K562 (cell line): ENCODE measurements around the gene AFF3.

Source experiments
- ARNT ChIP-seq, 2 experiments: fragments of 450-650 bp; IDR thresholded peaks; 2 replicates each; pipeline ENCODE4 v1.6.1; 2016; ENCODE audit warnings: mild to moderate bottlenecking in 1 of 2
- DACH1 ChIP-seq: fragments of 450-650 bp; IDR thresholded peaks from 2 replicates; pipeline ENCODE4 v1.6.1; 2018; ENCODE audit not compliant: partially characterized antibody
- GTF2F1 ChIP-seq: IDR thresholded peaks from 2 replicates; pipeline ENCODE4 v1.6.1; 2011; ENCODE audit warnings: low read depth, low read length, improper control_type of control experiment
- JUND ChIP-seq, 2 experiments: IDR thresholded peaks; 2 replicates in 1 of 2; 3 replicates in 1 of 2; pipeline ENCODE4 v1.6.1; 2011; ENCODE audit warnings: borderline replicate concordance in 2 of 2, low read depth in 2 of 2, low read length in 2 of 2, improper control_type of control experiment in 1 of 2, missing biosample characterization in 1 of 2, missing genetic modification characterization in 1 of 2, missing genetic modification reagents in 1 of 2
- SPI1 ChIP-seq: IDR thresholded peaks from 2 replicates; pipeline ENCODE4 v1.6.1; 2011; ENCODE audit warnings: low read depth, low read length, control low read depth, borderline replicate concordance
- ZEB2 ChIP-seq: fragments of 450-650 bp; IDR thresholded peaks from 2 replicates; pipeline ENCODE4 v1.6.1; 2016
- ZNF311 ChIP-seq: fragments of 250-450 bp; sonication (Bioruptor Pico); IDR thresholded peaks from 2 replicates; pipeline ENCODE4 v1.4.0; 2020; ENCODE audit warnings: mild to moderate bottlenecking, moderate library complexity
- ZNF561 ChIP-seq: fragments of 450-650 bp; formaldehyde crosslinking; conservative IDR thresholded peaks from 2 replicates; pipeline ENCODE4 v1.4.0; 2020; ENCODE audit warnings: mild to moderate bottlenecking, moderate library complexity
- ZNF668 ChIP-seq: fragments of 250-450 bp; sonication (Bioruptor Pico); IDR thresholded peaks from 2 replicates; pipeline ENCODE4 v1.8.0; 2022; ENCODE audit warnings: mild to moderate bottlenecking, inconsistent platforms
- TF ChIP-seq, protein P1 (sequence below): sonication (generic); formaldehyde crosslinking; IDR thresholded peaks from 2 replicates; pipeline ENCODE4 v1.8.0; 2022; ENCODE audit warnings: missing genetic modification reagents, mild to moderate bottlenecking, borderline replicate concordance
- TF ChIP-seq, protein P2 (sequence below), 2 experiments: fragments of 450-650 bp in 1 of 2; sonication (generic) in 1 of 2; formaldehyde crosslinking in 1 of 2; IDR thresholded peaks in 1 of 2; conservative IDR thresholded peaks in 1 of 2; 2 replicates each; pipeline versions ENCODE4 v1.6.1 to v1.8.1; 2016 to 2023; ENCODE audit warnings: mild to moderate bottlenecking in 2 of 2, moderate library complexity in 2 of 2, inconsistent platforms in 1 of 2, missing genetic modification reagents in 1 of 2

DNA sequence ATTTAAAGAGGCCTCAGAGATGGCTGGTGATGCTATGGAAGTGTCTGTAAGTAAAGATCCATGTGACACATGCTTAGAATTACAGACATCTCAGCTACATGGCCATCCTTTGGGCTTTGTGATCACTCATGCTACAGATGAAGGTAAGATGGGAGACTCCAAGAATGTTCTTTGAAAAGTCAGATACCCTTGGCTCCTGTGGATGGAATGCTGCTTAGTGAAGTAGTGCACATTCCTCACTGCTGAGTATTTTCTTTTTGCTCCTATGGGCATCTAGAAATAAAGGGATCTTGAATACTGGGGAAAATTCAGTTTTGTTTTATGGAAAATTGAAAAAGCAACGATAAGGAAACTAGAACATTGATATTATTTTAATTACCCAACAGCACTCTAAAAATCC lies 597.3 kb downstream of the AFF3 start:
- TF ChIP-seq, protein P1, sequence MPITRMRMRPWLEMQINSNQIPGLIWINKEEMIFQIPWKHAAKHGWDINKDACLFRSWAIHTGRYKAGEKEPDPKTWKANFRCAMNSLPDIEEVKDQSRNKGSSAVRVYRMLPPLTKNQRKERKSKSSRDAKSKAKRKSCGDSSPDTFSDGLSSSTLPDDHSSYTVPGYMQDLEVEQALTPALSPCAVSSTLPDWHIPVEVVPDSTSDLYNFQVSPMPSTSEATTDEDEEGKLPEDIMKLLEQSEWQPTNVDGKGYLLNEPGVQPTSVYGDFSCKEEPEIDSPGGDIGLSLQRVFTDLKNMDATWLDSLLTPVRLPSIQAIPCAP (CRISPR knock-in tag), result no peak
- no peak for TF ChIP-seq ZNF561 (CRISPR knock-in tag)
- no peak for TF ChIP-seq DACH1
- no peak for TF ChIP-seq SPI1
- TF ChIP-seq, protein P2, sequence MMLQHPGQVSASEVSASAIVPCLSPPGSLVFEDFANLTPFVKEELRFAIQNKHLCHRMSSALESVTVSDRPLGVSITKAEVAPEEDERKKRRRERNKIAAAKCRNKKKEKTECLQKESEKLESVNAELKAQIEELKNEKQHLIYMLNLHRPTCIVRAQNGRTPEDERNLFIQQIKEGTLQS (IDR thresholded peaks at IDR 0.05), result no peak
- TF ChIP-seq, protein P2 (CRISPR knock-in tag; conservative IDR thresholded peaks at IDR 0.05), result no peak
- TF ChIP-seq ZNF311 (CRISPR knock-in tag), result no peak
- TF ChIP-seq ZEB2, result no peak
- TF ChIP-seq ZNF668, result no peak
- TF ChIP-seq GTF2F1, result no peak
- no peak for TF ChIP-seq JUND (IDR thresholded peaks at IDR 0.05; ENCODE audit: borderline replicate concordance, low read depth, low read length)
- TF ChIP-seq JUND (tag; IDR thresholded peaks at IDR 0.05; ENCODE audit: borderline replicate concordance, low read depth, low read length), result no peak
- TF ChIP-seq ARNT (IDR thresholded peaks at IDR 0.05), result no peak
